ENCODE measurements around the gene SKAP1.

DNA sequence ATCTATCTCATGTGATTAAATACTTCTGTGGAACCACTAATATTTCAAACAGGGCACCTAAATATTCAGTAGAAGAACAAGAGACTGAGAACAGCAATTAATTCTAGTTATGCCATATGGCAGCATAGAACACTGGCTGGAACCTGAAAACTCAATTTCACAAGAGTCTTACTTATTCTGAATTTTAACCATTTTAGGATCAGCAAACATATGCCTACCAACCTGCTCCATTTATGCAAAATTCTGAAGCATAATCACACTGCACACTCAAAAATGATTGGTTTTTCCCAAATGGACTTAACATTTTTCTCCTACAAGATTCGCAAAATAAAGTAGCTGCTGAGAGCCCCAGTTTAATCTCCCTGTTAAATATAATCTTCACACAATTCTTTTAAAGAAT, 43.2 kb downstream of the SKAP1 start:
- TF ChIP-seq, protein P1, sequence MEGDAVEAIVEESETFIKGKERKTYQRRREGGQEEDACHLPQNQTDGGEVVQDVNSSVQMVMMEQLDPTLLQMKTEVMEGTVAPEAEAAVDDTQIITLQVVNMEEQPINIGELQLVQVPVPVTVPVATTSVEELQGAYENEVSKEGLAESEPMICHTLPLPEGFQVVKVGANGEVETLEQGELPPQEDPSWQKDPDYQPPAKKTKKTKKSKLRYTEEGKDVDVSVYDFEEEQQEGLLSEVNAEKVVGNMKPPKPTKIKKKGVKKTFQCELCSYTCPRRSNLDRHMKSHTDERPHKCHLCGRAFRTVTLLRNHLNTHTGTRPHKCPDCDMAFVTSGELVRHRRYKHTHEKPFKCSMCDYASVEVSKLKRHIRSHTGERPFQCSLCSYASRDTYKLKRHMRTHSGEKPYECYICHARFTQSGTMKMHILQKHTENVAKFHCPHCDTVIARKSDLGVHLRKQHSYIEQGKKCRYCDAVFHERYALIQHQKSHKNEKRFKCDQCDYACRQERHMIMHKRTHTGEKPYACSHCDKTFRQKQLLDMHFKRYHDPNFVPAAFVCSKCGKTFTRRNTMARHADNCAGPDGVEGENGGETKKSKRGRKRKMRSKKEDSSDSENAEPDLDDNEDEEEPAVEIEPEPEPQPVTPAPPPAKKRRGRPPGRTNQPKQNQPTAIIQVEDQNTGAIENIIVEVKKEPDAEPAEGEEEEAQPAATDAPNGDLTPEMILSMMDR (IDR thresholded peaks at IDR 0.05) = no peak
- TF ChIP-seq POLR2A (IDR thresholded peaks at IDR 0.05) (no peak), POLR2AphosphoS5 (IDR thresholded peaks at IDR 0.05) (no peak), EP300 (IDR thresholded peaks at IDR 0.05; ENCODE audit: low read depth) (no peak)
